HepG2 (cell line): Measurements from ENCODE around the gene CLEC16A. TPM values are rescaled to one million over a fixed set of nuclear protein-coding genes. Genes with fewer than 3 reads are reported as not detected.

Experiments
- ADNP ChIP-seq: sonication (generic); formaldehyde crosslinking; IDR thresholded peaks from 2 replicates; pipeline ENCODE4 v1.4.0; 2020; ENCODE audit warnings: missing genetic modification reagents
- BORCS8-MEF2B ChIP-seq: sonication (generic); formaldehyde crosslinking; IDR thresholded peaks from 2 replicates; pipeline ENCODE4 v1.8.0; 2022; ENCODE audit warnings: mild to moderate bottlenecking, missing genetic modification reagents
- CENPX ChIP-seq: sonication (generic); formaldehyde crosslinking; IDR thresholded peaks from 2 replicates; pipeline ENCODE4 v1.9.0; 2021; ENCODE audit warnings: mild to moderate bottlenecking, missing genetic modification reagents, moderate library complexity
- DR1 ChIP-seq: sonication (generic); formaldehyde crosslinking; IDR thresholded peaks from 2 replicates; pipeline ENCODE4 v1.8.0; 2021; ENCODE audit warnings: mild to moderate bottlenecking, missing genetic modification reagents, inconsistent platforms
- MAFG ChIP-seq: sonication (generic); formaldehyde crosslinking; IDR thresholded peaks from 2 replicates; pipeline ENCODE4 v1.5.1; 2020; ENCODE audit warnings: mild to moderate bottlenecking, missing genetic modification reagents
- RBFOX2 ChIP-seq: fragments of 200-400 bp; formaldehyde crosslinking; IDR thresholded peaks from 2 replicates; pipeline ENCODE4 v1.6.1; 2017; ENCODE audit warnings: low read depth, mild to moderate bottlenecking, low read length
- STAT5B ChIP-seq: sonication (generic); formaldehyde crosslinking; IDR thresholded peaks from 2 replicates; pipeline ENCODE4 v1.4.0; 2020; ENCODE audit warnings: missing genetic modification reagents
- ZNF331 ChIP-seq: sonication (generic); formaldehyde crosslinking; IDR thresholded peaks from 2 replicates; pipeline ENCODE4 v1.4.0; 2020; ENCODE audit warnings: missing genetic modification reagents
- ZNF34 ChIP-seq: sonication (generic); formaldehyde crosslinking; IDR thresholded peaks from 2 replicates; pipeline ENCODE4 v1.4.0; 2020; ENCODE audit warnings: mild to moderate bottlenecking, missing genetic modification reagents, borderline replicate concordance
- ZNF343 ChIP-seq: sonication (generic); formaldehyde crosslinking; IDR thresholded peaks from 2 replicates; pipeline ENCODE4 v1.4.0; 2020; ENCODE audit warnings: mild to moderate bottlenecking, missing genetic modification reagents
- ZNF510 ChIP-seq: sonication (generic); formaldehyde crosslinking; IDR thresholded peaks from 2 replicates; pipeline ENCODE4 v1.4.0; 2020; ENCODE audit warnings: low read depth, mild to moderate bottlenecking, missing genetic modification reagents
- ZNF614 ChIP-seq: IDR thresholded peaks from 2 replicates; pipeline ENCODE4 v1.6.1; 2018; ENCODE audit warnings: missing biosample characterization, missing genetic modification reagents, inconsistent platforms, borderline replicate concordance
- ZSCAN22 ChIP-seq: sonication (generic); formaldehyde crosslinking; IDR thresholded peaks from 2 replicates; pipeline ENCODE4 v1.4.0; 2020; ENCODE audit warnings: mild to moderate bottlenecking, missing genetic modification reagents
- polyA plus RNA-seq, 8 experiments: library from polyadenylated mRNA; depleted of rRNA in 3 of 8; stranded (reverse) in 7 of 8; unstranded in 1 of 8; fragments of >200 nt; fragmentation: Illumina TruSeq in 4 of 8; extraction: Trizol in 4 of 8; gene quantifications; 2 replicates each; pipeline versions ENCODE4 v1.2.1 to v1.2.3, GENCODE V29; 2011 to 2016; ENCODE audit warnings: low read depth in 4 of 8, missing spikeins in 1 of 8, mixed read lengths in 1 of 8; ENCODE audit not compliant: insufficient read depth in 1 of 8
- total RNA-seq, 5 experiments: library from RNA; depleted of rRNA; stranded (reverse); fragments of >200 nt; fragmentation: Illumina TruSeq; extraction: Trizol; gene quantifications; 2 replicates each; pipeline ENCODE4 v1.2.3, GENCODE V29; 2016; ENCODE audit warnings: low read depth in 1 of 5
- TF ChIP-seq, protein P1 (sequence below): sonication (generic); formaldehyde crosslinking; IDR thresholded peaks from 2 replicates; pipeline ENCODE4 v1.5.0; 2020; ENCODE audit warnings: missing genetic modification reagents
- TF ChIP-seq, protein P2 (sequence below): IDR thresholded peaks from 2 replicates; pipeline ENCODE4 v1.6.1; 2016; ENCODE audit warnings: low read depth, control low read depth
- TF ChIP-seq, protein P3 (sequence below): sonication (generic); formaldehyde crosslinking; IDR thresholded peaks from 2 replicates; pipeline ENCODE4 v1.9.0; 2022; ENCODE audit warnings: missing genetic modification reagents, mild to moderate bottlenecking, borderline replicate concordance
- TF ChIP-seq, protein P4 (sequence below): sonication (generic); formaldehyde crosslinking; IDR thresholded peaks from 2 replicates; pipeline ENCODE4 v1.5.0; 2020; ENCODE audit warnings: mild to moderate bottlenecking, missing genetic modification reagents
- TF ChIP-seq, protein P5 (sequence below): sonication (generic); formaldehyde crosslinking; IDR thresholded peaks from 2 replicates; pipeline ENCODE4 v1.5.0; 2020; ENCODE audit warnings: mild to moderate bottlenecking, missing genetic modification reagents
- TF ChIP-seq, protein P6 (sequence below): sonication (generic); formaldehyde crosslinking; IDR thresholded peaks from 2 replicates; pipeline ENCODE4 v1.4.0; 2020; ENCODE audit warnings: missing genetic modification reagents

The CLEC16A gene
- total and polyA plus RNA-seq, 2 of the 13 experiments (the other 11 are each of a cell fraction or from before 2014, with no cell fraction given) = 8.5 to 10.3 TPM

DNA sequence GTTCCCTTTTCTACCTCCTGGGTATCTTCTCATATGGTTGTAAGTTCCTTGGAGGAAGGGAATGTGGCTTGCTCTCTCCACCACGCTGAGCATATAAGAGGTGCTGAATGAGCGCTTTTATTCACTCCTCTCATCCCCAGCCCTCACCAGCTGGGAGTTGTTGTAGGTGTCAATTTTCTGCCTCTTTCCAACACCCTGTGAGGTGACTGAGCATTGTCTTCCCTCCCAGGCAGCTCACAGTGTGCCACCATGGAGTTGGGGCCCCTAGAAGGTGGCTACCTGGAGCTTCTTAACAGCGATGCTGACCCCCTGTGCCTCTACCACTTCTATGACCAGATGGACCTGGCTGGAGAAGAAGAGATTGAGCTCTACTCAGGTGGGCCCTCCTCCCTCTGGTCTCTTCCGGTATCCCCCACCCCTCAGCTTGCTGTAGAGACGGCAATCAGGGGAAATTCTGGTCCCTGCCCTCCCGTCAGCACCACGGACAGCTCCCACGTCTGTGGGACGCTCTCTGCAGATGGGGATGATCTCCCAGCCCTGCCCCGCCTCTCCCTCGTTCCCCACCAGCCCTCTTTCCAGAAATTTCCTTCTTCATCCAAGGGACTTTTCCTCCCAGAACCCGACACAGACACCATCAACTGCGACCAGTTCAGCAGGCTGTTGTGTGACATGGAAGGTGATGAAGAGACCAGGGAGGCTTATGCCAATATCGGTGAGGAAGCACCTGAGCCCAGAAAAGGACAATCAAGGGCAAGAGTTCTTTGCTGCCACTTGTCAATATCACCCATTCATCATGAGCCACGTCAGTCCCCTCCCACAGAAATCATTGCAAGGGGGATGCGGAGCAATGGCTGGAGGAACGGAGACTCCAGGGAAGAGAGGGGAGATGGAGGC, 49.1 kb upstream of the CLEC16A start (continued):
- 0 out of 2 replicates have a peak, but pooled peaks have one; percentile 64 for TF ChIP-seq ZNF614 (CRISPR knock-in tag)
- 0 out of 2 replicates have a peak, but pooled peaks have one; percentile 77 for TF ChIP-seq ZNF510 (CRISPR knock-in tag)
- TF ChIP-seq, protein P1, sequence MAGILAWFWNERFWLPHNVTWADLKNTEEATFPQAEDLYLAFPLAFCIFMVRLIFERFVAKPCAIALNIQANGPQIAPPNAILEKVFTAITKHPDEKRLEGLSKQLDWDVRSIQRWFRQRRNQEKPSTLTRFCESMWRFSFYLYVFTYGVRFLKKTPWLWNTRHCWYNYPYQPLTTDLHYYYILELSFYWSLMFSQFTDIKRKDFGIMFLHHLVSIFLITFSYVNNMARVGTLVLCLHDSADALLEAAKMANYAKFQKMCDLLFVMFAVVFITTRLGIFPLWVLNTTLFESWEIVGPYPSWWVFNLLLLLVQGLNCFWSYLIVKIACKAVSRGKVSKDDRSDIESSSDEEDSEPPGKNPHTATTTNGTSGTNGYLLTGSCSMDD (CRISPR knock-in tag) = peak; percentile 38; the same call in 1 of the 2 replicates
- TF ChIP-seq DR1 = no peak
- TF ChIP-seq ZNF34 = no peak
- no peak; the same call in 1 of the 2 replicates for TF ChIP-seq ZSCAN22 (CRISPR knock-in tag)
- TF ChIP-seq MAFG = no peak
- no peak for TF ChIP-seq ADNP (CRISPR knock-in tag)
- TF ChIP-seq, protein P2, sequence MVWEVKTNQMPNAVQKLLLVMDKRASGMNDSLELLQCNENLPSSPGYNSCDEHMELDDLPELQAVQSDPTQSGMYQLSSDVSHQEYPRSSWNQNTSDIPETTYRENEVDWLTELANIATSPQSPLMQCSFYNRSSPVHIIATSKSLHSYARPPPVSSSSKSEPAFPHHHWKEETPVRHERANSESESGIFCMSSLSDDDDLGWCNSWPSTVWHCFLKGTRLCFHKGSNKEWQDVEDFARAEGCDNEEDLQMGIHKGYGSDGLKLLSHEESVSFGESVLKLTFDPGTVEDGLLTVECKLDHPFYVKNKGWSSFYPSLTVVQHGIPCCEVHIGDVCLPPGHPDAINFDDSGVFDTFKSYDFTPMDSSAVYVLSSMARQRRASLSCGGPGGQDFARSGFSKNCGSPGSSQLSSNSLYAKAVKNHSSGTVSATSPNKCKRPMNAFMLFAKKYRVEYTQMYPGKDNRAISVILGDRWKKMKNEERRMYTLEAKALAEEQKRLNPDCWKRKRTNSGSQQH (CRISPR knock-in tag) = peak; percentile 98
- no peak for TF ChIP-seq CENPX (CRISPR knock-in tag)
- TF ChIP-seq, protein P3, sequence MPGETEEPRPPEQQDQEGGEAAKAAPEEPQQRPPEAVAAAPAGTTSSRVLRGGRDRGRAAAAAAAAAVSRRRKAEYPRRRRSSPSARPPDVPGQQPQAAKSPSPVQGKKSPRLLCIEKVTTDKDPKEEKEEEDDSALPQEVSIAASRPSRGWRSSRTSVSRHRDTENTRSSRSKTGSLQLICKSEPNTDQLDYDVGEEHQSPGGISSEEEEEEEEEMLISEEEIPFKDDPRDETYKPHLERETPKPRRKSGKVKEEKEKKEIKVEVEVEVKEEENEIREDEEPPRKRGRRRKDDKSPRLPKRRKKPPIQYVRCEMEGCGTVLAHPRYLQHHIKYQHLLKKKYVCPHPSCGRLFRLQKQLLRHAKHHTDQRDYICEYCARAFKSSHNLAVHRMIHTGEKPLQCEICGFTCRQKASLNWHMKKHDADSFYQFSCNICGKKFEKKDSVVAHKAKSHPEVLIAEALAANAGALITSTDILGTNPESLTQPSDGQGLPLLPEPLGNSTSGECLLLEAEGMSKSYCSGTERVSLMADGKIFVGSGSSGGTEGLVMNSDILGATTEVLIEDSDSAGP = peak; percentile 44; the same call in 1 of the 2 replicates
- TF ChIP-seq BORCS8-MEF2B (CRISPR knock-in tag) = peak; percentile 98
- TF ChIP-seq, protein P4, sequence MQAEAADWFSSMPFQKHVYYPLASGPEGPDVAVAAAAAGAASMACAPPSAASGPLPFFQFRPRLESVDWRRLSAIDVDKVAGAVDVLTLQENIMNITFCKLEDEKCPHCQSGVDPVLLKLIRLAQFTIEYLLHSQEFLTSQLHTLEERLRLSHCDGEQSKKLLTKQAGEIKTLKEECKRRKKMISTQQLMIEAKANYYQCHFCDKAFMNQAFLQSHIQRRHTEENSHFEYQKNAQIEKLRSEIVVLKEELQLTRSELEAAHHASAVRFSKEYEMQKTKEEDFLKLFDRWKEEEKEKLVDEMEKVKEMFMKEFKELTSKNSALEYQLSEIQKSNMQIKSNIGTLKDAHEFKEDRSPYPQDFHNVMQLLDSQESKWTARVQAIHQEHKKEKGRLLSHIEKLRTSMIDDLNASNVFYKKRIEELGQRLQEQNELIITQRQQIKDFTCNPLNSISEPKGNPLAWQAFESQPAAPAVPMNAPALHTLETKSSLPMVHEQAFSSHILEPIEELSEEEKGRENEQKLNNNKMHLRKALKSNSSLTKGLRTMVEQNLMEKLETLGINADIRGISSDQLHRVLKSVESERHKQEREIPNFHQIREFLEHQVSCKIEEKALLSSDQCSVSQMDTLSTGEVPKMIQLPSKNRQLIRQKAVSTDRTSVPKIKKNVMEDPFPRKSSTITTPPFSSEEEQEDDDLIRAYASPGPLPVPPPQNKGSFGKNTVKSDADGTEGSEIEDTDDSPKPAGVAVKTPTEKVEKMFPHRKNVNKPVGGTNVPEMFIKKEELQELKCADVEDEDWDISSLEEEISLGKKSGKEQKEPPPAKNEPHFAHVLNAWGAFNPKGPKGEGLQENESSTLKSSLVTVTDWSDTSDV (CRISPR knock-in tag) = 0 out of 2 replicates have a peak, but pooled peaks have one; percentile 38
- TF ChIP-seq RBFOX2 = no peak
- TF ChIP-seq, protein P5, sequence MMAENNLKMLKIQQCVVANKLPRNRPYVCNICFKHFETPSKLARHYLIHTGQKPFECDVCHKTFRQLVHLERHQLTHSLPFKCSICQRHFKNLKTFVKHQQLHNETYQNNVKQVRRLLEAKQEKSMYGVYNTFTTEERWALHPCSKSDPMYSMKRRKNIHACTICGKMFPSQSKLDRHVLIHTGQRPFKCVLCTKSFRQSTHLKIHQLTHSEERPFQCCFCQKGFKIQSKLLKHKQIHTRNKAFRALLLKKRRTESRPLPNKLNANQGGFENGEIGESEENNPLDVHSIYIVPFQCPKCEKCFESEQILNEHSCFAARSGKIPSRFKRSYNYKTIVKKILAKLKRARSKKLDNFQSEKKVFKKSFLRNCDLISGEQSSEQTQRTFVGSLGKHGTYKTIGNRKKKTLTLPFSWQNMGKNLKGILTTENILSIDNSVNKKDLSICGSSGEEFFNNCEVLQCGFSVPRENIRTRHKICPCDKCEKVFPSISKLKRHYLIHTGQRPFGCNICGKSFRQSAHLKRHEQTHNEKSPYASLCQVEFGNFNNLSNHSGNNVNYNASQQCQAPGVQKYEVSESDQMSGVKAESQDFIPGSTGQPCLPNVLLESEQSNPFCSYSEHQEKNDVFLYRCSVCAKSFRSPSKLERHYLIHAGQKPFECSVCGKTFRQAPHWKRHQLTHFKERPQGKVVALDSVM (CRISPR knock-in tag) = no peak
- peak; percentile 93 for TF ChIP-seq STAT5B
- peak; percentile 94 for TF ChIP-seq ZNF331 (CRISPR knock-in tag)
- TF ChIP-seq, protein P6, sequence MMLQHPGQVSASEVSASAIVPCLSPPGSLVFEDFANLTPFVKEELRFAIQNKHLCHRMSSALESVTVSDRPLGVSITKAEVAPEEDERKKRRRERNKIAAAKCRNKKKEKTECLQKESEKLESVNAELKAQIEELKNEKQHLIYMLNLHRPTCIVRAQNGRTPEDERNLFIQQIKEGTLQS (CRISPR knock-in tag) = peak; percentile 74
- peak; percentile 58; the same call in 1 of the 2 replicates for TF ChIP-seq ZNF343 (CRISPR knock-in tag)
